ELF-1 (cell line): ENCODE data around the gene MED17.

Experiments
- DNase-seq: peaks from one replicate; pipeline ENCODE4 v3.0.0-alpha.2; 2016; ENCODE audit warnings: low read depth, low spot score

Gene MED17

GRCh38 chr11:93817426-93818348 is 33.6 kb downstream of the MED17 start:
- peak; percentile 60 for DNase-seq

DNA sequence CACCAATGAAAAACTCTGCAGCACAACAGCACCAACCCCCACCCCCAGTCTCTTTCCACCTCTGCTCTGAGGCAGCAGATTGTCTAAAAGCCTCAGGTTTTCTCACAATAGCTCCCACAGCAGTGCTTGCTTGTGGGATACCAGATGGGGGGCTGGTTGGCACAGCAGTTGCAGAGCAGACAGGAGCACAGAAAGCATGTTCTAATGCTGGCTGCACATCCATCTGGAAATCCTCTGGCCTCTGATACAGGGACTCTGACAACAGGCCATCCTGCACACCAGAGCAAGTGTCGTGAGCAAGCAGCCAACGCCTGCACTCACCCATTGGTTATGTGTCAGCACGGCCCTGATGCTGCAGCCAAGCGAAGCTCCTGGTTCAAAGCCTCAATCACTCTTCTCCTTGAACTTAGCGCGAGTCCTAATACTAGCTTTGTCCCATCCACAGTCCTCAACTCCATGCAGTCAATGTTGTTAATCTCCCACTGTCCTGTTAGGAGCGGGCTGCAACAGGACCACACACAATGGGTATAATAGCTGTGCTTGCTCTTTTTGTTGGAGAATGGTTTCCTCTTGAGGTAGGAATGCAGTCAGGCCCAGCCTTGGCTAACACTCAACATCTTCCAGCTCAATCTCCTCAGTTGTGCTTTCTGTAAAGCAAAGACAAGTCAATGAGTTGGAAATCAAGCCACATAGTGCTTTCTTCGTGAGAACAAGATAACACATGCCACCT is 36.0 kb downstream of the MED17 start:
- no peak for DNase-seq

DNA sequence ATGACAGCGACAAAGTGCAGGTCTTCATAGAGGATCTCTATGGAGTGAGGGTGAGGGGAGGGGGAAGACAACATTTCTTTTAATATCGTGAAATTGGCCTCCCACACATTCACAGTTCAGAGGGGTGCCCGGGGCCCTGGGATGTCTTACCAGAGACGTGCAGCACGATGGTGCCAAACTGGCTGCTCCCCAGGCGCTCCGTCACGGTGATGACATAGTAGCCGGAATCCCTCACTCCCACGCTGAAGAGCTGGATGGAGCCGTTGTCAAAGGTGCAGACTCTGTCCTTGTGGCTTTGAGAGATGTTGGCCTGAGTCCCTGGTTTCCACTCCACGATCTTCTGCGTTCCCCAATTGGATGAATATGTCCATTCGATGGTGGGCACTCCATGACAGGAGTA is 36.8 kb downstream of the MED17 start:
- no peak for DNase-seq

DNA sequence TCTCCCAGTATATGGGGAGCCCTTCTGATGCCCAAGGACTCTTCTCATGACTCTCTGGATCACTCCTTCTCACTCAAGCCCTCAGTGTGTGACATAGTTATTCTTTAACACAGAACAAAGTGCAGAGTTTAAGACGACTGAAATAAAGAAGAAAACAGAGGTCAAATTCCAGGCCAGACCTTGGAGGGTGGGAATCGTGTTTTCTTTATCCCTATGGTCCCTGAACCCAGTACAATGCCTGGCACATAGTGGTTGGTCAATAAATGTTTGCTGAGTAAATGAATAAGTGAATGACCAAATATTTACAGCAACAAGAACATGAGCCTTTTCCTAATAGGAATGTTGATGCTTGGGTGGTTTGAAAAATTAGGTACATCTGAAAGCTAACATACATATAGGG is 37.5 kb downstream of the MED17 start:
- no peak for DNase-seq

DNA sequence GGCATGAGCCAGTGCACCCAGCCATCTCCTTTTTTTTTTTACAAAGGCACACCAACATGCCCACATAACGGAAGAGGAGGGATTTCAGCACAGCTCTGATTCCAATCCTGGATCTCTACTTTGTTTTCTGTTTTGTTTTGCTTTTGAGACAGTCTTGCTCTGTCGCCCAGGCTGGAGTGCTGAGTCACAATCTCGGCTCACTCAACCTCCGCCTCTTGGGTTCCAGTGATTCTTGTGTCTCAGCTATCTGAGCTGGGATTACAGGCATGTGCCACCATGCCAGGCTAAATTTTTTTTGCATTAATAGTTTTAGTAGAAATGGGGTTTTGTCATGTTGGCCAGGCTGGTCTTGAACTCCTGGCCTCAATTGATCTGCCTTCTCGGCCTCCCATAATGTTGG is 38.3 kb downstream of the MED17 start:
- DNase-seq: no peak

- no peak for DNase-seq
Observed at GRCh38 chr11:93823210-93823609, 39.1 kb downstream of the MED17 start.

- no peak for DNase-seq
Observed at GRCh38 chr11:93827363-93827762, 43.3 kb downstream of the MED17 start.

DNA sequence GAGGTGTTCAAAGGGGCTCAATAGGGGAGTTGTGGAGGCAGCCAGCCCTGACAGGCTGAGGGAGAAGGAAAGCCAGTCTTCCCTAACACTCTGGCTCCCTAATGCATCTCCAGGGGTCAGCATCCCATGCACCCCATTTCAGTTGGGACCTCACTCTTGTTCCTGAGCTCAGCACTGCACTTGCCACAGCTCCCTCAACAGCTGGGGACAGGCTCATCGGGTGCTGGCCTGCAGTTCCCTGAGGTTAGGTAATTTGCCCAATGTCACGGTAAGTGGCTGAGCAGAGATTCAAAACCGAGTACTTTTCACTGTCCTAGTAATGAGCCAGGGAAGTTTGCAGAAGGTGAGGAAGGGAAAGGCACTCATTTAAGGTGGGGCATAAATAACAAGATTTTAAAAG is 45.5 kb downstream of the MED17 start:
- DNase-seq: no peak

GRCh38 chr11:93831343-93832127 is 47.5 kb downstream of the MED17 start:
- no peak for DNase-seq

DNA sequence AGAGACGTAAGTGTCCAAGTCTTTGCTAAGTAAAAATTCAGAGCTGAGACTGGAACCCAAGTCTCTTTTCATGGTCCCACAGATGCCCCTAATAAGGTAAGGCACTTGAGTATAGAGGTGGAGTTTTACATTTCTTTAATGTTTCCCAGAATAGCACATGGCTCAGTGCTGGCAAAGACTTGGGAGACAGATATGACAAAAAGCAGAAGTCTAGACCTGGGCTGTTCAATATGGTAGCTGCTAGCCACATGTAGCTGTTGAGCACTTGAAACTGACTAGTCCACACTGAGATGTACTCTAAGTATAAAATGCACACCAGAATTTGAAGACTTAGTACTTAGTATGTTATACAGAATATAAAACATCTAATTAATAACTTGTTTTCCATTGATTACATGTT is 48.7 kb downstream of the MED17 start:
- DNase-seq: no peak

DNA sequence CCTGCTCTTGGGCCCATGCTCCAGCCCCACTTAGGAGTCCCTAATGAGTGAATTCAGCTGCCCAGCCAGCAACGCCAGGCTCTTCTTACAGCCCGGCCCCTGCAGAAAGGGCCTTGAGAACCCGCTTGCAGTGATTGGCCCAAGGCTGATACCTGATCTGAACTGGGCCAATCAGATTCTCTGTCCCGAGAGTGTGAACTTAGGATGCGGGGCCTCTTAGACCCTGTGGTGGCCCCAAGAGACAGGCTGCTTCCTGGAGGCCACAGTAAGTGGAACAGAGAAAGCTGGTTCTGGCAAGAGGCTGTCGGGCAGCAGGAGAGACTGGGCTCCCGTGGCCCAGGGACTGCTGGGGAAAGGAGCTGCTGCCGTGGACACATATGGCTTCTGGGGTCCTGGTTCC is 54.9 kb downstream of the MED17 start:
- DNase-seq: no peak

DNA sequence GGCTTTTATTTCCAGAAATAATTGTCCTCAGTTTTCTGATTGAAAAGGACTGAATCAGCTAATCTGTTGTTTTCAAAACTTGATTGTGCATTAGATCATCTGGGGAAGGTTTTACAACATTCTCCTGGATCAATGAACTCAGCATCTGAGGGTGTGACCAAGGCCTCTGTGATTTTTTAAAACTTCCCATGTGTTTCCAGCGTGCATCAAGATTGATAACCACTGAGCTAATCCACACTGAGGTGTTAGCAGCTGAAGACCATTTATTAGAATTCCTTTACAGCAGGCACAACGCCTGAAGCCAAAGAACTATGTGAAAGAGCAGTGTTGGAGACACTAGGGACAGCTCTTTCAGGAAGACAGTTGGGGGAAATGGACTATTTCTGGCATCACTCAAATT is 56.1 kb downstream of the MED17 start:
- DNase-seq: no peak

GRCh38 chr11:93840981-93841380 is 56.9 kb downstream of the MED17 start:
- peak; percentile 64 for DNase-seq

GRCh38 chr11:93841446-93841845 is 57.4 kb downstream of the MED17 start:
- DNase-seq: peak; percentile 54

GRCh38 chr11:93842034-93842433 is 58.0 kb downstream of the MED17 start:
- DNase-seq: no peak

GRCh38 chr11:93842461-93842860 is 58.4 kb downstream of the MED17 start:
- DNase-seq: no peak

DNA sequence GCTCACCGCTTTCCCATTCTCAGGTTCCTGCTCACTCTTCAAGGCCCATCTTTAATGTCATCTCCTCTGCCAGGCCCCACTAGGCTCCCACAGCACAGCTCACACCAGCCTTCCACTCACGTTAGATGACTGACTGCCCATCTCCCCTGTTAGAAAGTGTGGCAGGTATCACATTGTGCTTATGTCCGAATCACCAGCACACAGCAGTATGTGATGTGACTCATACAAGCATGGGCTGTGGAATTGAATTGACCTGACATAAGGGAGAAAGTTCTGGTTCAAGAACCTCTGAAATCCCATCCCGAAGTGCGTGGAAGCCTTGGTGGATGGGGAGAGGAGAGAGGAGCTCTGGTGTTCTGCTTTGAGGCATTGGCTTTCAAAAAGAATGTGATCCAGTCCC is 59.8 kb downstream of the MED17 start:
- no peak for DNase-seq

- DNase-seq: peak; percentile 89
Observed at GRCh38 chr11:93844568-93844967, 60.5 kb downstream of the MED17 start.

- DNase-seq: no peak
Observed at GRCh38 chr11:93845181-93846092, 61.4 kb downstream of the MED17 start.

GRCh38 chr11:93846411-93846810 is 62.3 kb downstream of the MED17 start:
- no peak for DNase-seq

- no peak for DNase-seq
Observed at GRCh38 chr11:93849201-93849600, 65.1 kb downstream of the MED17 start.
